HepG2 (cell line): ENCODE results near the gene FDXR.

Experiments
- FOXP1 ChIP-seq, 2 experiments: fragments of 450-650 bp in 1 of 2; IDR thresholded peaks; 2 replicates each; pipeline ENCODE4 v1.6.1; 2017 to 2018; ENCODE audit warnings: antibody characterized with exemption in 1 of 2
- KAT7 ChIP-seq: IDR thresholded peaks from 2 replicates; pipeline ENCODE4 v1.6.1; 2018; ENCODE audit warnings: borderline replicate concordance, missing compliant biosample characterization
- KDM1A ChIP-seq: IDR thresholded peaks from 2 replicates; pipeline ENCODE4 v1.6.1; 2016; ENCODE audit warnings: missing compliant biosample characterization
- POLR2AphosphoS5 ChIP-seq: IDR thresholded peaks from 2 replicates; pipeline ENCODE4 v1.6.1; 2012; ENCODE audit warnings: low read depth, low read length
- TSC22D2 ChIP-seq: sonication (generic); formaldehyde crosslinking; IDR thresholded peaks from 2 replicates; pipeline ENCODE4 v1.5.1; 2020; ENCODE audit warnings: missing genetic modification reagents, mild to moderate bottlenecking, borderline replicate concordance
- TF ChIP-seq, protein P1 (sequence below): sonication (generic); formaldehyde crosslinking; IDR thresholded peaks from 2 replicates; pipeline ENCODE4 v1.5.0; 2020; ENCODE audit warnings: mild to moderate bottlenecking, missing genetic modification reagents, moderate library complexity
- TF ChIP-seq, protein P2 (sequence below): sonication (generic); formaldehyde crosslinking; IDR thresholded peaks from 2 replicates; pipeline ENCODE4 v1.8.1; 2023; ENCODE audit warnings: missing genetic modification reagents, inconsistent platforms, borderline replicate concordance

DNA sequence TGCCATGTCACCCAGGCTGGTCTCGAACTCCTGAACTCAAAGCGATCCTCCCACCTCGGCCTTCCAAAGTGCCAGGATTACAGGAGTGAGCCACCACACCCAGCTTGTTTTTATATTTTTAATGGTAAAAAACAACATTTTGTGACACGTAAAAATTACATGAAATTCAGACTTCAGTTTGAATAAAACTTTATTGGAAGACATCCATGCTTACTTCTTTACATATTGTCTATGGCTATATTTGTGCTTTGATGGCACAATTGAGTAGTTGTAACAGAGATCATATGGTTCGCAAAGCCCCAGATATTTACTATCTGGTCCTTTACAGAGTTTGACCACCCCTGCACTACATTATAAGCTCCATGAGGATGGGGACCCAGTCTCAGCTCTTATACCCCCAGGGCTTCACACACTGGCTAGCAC lies 1.8 kb upstream of the FDXR start:
- no peak for TF ChIP-seq TSC22D2 (CRISPR knock-in tag)
- TF ChIP-seq, protein P1, sequence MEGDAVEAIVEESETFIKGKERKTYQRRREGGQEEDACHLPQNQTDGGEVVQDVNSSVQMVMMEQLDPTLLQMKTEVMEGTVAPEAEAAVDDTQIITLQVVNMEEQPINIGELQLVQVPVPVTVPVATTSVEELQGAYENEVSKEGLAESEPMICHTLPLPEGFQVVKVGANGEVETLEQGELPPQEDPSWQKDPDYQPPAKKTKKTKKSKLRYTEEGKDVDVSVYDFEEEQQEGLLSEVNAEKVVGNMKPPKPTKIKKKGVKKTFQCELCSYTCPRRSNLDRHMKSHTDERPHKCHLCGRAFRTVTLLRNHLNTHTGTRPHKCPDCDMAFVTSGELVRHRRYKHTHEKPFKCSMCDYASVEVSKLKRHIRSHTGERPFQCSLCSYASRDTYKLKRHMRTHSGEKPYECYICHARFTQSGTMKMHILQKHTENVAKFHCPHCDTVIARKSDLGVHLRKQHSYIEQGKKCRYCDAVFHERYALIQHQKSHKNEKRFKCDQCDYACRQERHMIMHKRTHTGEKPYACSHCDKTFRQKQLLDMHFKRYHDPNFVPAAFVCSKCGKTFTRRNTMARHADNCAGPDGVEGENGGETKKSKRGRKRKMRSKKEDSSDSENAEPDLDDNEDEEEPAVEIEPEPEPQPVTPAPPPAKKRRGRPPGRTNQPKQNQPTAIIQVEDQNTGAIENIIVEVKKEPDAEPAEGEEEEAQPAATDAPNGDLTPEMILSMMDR: no peak
- TF ChIP-seq KDM1A (CRISPR knock-in tag): no peak
- TF ChIP-seq, protein P2, sequence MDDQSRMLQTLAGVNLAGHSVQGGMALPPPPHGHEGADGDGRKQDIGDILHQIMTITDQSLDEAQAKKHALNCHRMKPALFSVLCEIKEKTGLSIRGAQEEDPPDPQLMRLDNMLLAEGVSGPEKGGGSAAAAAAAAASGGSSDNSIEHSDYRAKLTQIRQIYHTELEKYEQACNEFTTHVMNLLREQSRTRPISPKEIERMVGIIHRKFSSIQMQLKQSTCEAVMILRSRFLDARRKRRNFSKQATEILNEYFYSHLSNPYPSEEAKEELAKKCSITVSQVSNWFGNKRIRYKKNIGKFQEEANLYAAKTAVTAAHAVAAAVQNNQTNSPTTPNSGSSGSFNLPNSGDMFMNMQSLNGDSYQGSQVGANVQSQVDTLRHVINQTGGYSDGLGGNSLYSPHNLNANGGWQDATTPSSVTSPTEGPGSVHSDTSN (CRISPR knock-in tag): no peak
- no peak for TF ChIP-seq KAT7
- TF ChIP-seq POLR2AphosphoS5: no peak
- no peak for TF ChIP-seq FOXP1 (IDR thresholded peaks at IDR 0.05)
- no peak for TF ChIP-seq FOXP1 (CRISPR knock-in tag; IDR thresholded peaks at IDR 0.05)
